Measurements from ENCODE around the gene DUSP8. TPM values are rescaled to one million over a fixed set of nuclear protein-coding genes. Genes with fewer than 3 reads are reported as not detected.
A peak's percentile ranks its signal among the peaks of the same experiment; 100 is the strongest.

Gene DUSP8
- polyA plus RNA-seq, 2 donors: 0.69 to 0.84 TPM

GRCh38 chr11:1562469-1563148 is 9.5 kb downstream of the DUSP8 start:
- H3K4me3 ChIP-seq (ENCODE audit: low read depth in 1 of 2, low read length in 2 of 2): no peak overlapping the region
- no peaks in the 10 kb centered on the region for H3K36me3 ChIP-seq (ENCODE audit: control insufficient read depth in 2 of 2, insufficient read depth in 2 of 2, low read length in 1 of 2)
- no peaks in the 10 kb centered on the region for H3K27me3 ChIP-seq (ENCODE audit: control insufficient read depth in 1 of 2, insufficient read depth in 2 of 2, low read length in 2 of 2)
- H3K9me3 ChIP-seq (ENCODE audit: control insufficient read depth in 2 of 2, insufficient read depth in 1 of 2, low read depth in 1 of 2, low read length in 1 of 2): no peaks in the 10 kb centered on the region
- WGBS, 2 donors: 89 to 90% methylated on average over 14 of the region's 14 CpGs
- no peak overlapping the region for H3K27ac ChIP-seq (ENCODE audit: low read depth in 2 of 2, low read length in 1 of 2)
- H3K4me1 ChIP-seq (ENCODE audit: control insufficient read depth in 2 of 2, insufficient read depth in 2 of 2, low read length in 1 of 2): peaks cover 13 to 14% of the 10 kb centered on the region in 2 donors

GRCh38 chr11:1561955-1562354 is 10.1 kb downstream of the DUSP8 start:
- Histone ChIP-seq H3K9me3 (ENCODE audit: control insufficient read depth in 2 of 2, insufficient read depth in 1 of 2, low read depth in 1 of 2, low read length in 1 of 2) (no peaks in the 10 kb centered on the region), H3K4me3 (ENCODE audit: low read depth in 1 of 2, low read length in 2 of 2) (no peak overlapping the region), H3K27me3 (ENCODE audit: control insufficient read depth in 1 of 2, insufficient read depth in 2 of 2, low read length in 2 of 2) (no peaks in the 10 kb centered on the region), H3K4me1 (ENCODE audit: control insufficient read depth in 2 of 2, insufficient read depth in 2 of 2, low read length in 1 of 2) (peaks cover 13 to 14% of the 10 kb centered on the region in 2 donors), H3K36me3 (ENCODE audit: control insufficient read depth in 2 of 2, insufficient read depth in 2 of 2, low read length in 1 of 2) (no peaks in the 10 kb centered on the region), H3K27ac (ENCODE audit: low read depth in 2 of 2, low read length in 1 of 2) (no peak overlapping the region)
- WGBS, 2 donors: 61 to 77% methylated on average over 5 of the region's 5 CpGs

GRCh38 chr11:1561266-1561665 is 10.8 kb downstream of the DUSP8 start:
- Histone ChIP-seq H3K27ac (ENCODE audit: low read depth in 2 of 2, low read length in 1 of 2) (no peak overlapping the region), H3K36me3 (ENCODE audit: control insufficient read depth in 2 of 2, insufficient read depth in 2 of 2, low read length in 1 of 2) (no peaks in the 10 kb centered on the region), H3K9me3 (ENCODE audit: control insufficient read depth in 2 of 2, insufficient read depth in 1 of 2, low read depth in 1 of 2, low read length in 1 of 2) (no peaks in the 10 kb centered on the region), H3K4me3 (ENCODE audit: low read depth in 1 of 2, low read length in 2 of 2) (no peak overlapping the region), H3K4me1 (ENCODE audit: control insufficient read depth in 2 of 2, insufficient read depth in 2 of 2, low read length in 1 of 2) (peaks cover 13 to 14% of the 10 kb centered on the region in 2 donors), H3K27me3 (ENCODE audit: control insufficient read depth in 1 of 2, insufficient read depth in 2 of 2, low read length in 2 of 2) (no peaks in the 10 kb centered on the region)
- 93 to 94% methylated on average over 17 of the region's 17 CpGs for WGBS, 2 donors

- Histone ChIP-seq H3K27ac (ENCODE audit: low read depth in 2 of 2, low read length in 1 of 2) (peak overlapping the region in 1 of 2 donors; percentile 36), H3K4me1 (ENCODE audit: control insufficient read depth in 2 of 2, insufficient read depth in 2 of 2, low read length in 1 of 2) (peaks cover 13 to 14% of the 10 kb centered on the region in 2 donors), H3K4me3 (ENCODE audit: low read depth in 1 of 2, low read length in 2 of 2) (no peak overlapping the region), H3K27me3 (ENCODE audit: control insufficient read depth in 1 of 2, insufficient read depth in 2 of 2, low read length in 2 of 2) (no peaks in the 10 kb centered on the region), H3K9me3 (ENCODE audit: control insufficient read depth in 2 of 2, insufficient read depth in 1 of 2, low read depth in 1 of 2, low read length in 1 of 2) (no peaks in the 10 kb centered on the region), H3K36me3 (ENCODE audit: control insufficient read depth in 2 of 2, insufficient read depth in 2 of 2, low read length in 1 of 2) (no peaks in the 10 kb centered on the region)
- WGBS, 2 donors: 88 to 89% methylated on average over 8 of the region's 8 CpGs
These were observed 11.3 kb downstream of the DUSP8 start for GRCh38 chr11:1560649-1561251.

GRCh38 chr11:1560002-1560648 is 11.9 kb downstream of the DUSP8 start:
- no peak overlapping the region for H3K4me3 ChIP-seq (ENCODE audit: low read depth in 1 of 2, low read length in 2 of 2)
- H3K9me3 ChIP-seq (ENCODE audit: control insufficient read depth in 2 of 2, insufficient read depth in 1 of 2, low read depth in 1 of 2, low read length in 1 of 2): no peaks in the 10 kb centered on the region
- 66 to 73% methylated on average over 15 of the region's 15 CpGs for WGBS, 2 donors
- peaks cover 13 to 14% of the 10 kb centered on the region in 2 donors for H3K4me1 ChIP-seq (ENCODE audit: control insufficient read depth in 2 of 2, insufficient read depth in 2 of 2, low read length in 1 of 2)
- no peaks in the 10 kb centered on the region for H3K36me3 ChIP-seq (ENCODE audit: control insufficient read depth in 2 of 2, insufficient read depth in 2 of 2, low read length in 1 of 2)
- peak overlapping the region; percentile 20 to 74 for H3K27ac ChIP-seq (ENCODE audit: low read depth in 2 of 2, low read length in 1 of 2)
- no peaks in the 10 kb centered on the region for H3K27me3 ChIP-seq (ENCODE audit: control insufficient read depth in 1 of 2, insufficient read depth in 2 of 2, low read length in 2 of 2)

GRCh38 chr11:1559111-1559951 is 12.7 kb downstream of the DUSP8 start:
- H3K4me1 ChIP-seq (ENCODE audit: control insufficient read depth in 2 of 2, insufficient read depth in 2 of 2, low read length in 1 of 2): peaks cover 13 to 17% of the 10 kb centered on the region in 2 donors
- no peaks in the 10 kb centered on the region for H3K36me3 ChIP-seq (ENCODE audit: control insufficient read depth in 2 of 2, insufficient read depth in 2 of 2, low read length in 1 of 2)
- H3K27ac ChIP-seq (ENCODE audit: low read depth in 2 of 2, low read length in 1 of 2): peak overlapping the region; percentile 82
- 33 to 37% methylated on average over 27 to 29 of the region's 29 CpGs for WGBS, 2 donors
- H3K4me3 ChIP-seq (ENCODE audit: low read depth in 1 of 2, low read length in 2 of 2): no peak overlapping the region
- H3K9me3 ChIP-seq (ENCODE audit: control insufficient read depth in 2 of 2, insufficient read depth in 1 of 2, low read depth in 1 of 2, low read length in 1 of 2): no peaks in the 10 kb centered on the region
- no peaks in the 10 kb centered on the region for H3K27me3 ChIP-seq (ENCODE audit: control insufficient read depth in 1 of 2, insufficient read depth in 2 of 2, low read length in 2 of 2)

GRCh38 chr11:1558775-1559110 is 13.3 kb downstream of the DUSP8 start:
- no peaks in the 10 kb centered on the region for H3K27me3 ChIP-seq (ENCODE audit: control insufficient read depth in 1 of 2, insufficient read depth in 2 of 2, low read length in 2 of 2)

GRCh38 chr11:1557904-1558774 is 13.9 kb downstream of the DUSP8 start:
- Histone ChIP-seq H3K9me3 (ENCODE audit: control insufficient read depth in 2 of 2, insufficient read depth in 1 of 2, low read depth in 1 of 2, low read length in 1 of 2) (no peaks in the 10 kb centered on the region), H3K36me3 (ENCODE audit: control insufficient read depth in 2 of 2, insufficient read depth in 2 of 2, low read length in 1 of 2) (no peaks in the 10 kb centered on the region), H3K27me3 (ENCODE audit: control insufficient read depth in 1 of 2, insufficient read depth in 2 of 2, low read length in 2 of 2) (no peaks in the 10 kb centered on the region), H3K4me3 (ENCODE audit: low read depth in 1 of 2, low read length in 2 of 2) (no peak overlapping the region), H3K4me1 (ENCODE audit: control insufficient read depth in 2 of 2, insufficient read depth in 2 of 2, low read length in 1 of 2) (peaks cover 5 to 17% of the 10 kb centered on the region in 2 donors), H3K27ac (ENCODE audit: low read depth in 2 of 2, low read length in 1 of 2) (peak overlapping the region; percentile 82)
- 37 to 52% methylated on average over 28 to 29 of the region's 29 CpGs for WGBS, 2 donors

More at GRCh38 chr11:1558775-1559110, 13.3 kb downstream of the DUSP8 start:
- peaks cover 9 to 17% of the 10 kb centered on the region in 2 donors for H3K4me1 ChIP-seq (ENCODE audit: control insufficient read depth in 2 of 2, insufficient read depth in 2 of 2, low read length in 1 of 2)
- no peak overlapping the region for H3K4me3 ChIP-seq (ENCODE audit: low read depth in 1 of 2, low read length in 2 of 2)
- WGBS, 2 donors: 54 to 60% methylated on average over 12 of the region's 12 CpGs
- H3K27ac ChIP-seq (ENCODE audit: low read depth in 2 of 2, low read length in 1 of 2): peak overlapping the region; percentile 82
- no peaks in the 10 kb centered on the region for H3K9me3 ChIP-seq (ENCODE audit: control insufficient read depth in 2 of 2, insufficient read depth in 1 of 2, low read depth in 1 of 2, low read length in 1 of 2)
- no peaks in the 10 kb centered on the region for H3K36me3 ChIP-seq (ENCODE audit: control insufficient read depth in 2 of 2, insufficient read depth in 2 of 2, low read length in 1 of 2)

All from esophagus (tissue), 2 donors.